Activated CD4-positive, alpha-beta T cell treated with anti-CD3 and anti-CD28 coated beads, Interleukin-2, amount 50 U/mL, for 1 hour (primary cell): Measurements from ENCODE around the gene ERBB4.

ENCODE experiments used
- DNase-seq: peaks from one replicate; pipeline ENCODE4 v3.0.0-alpha.2; 2020

The ERBB4 gene

DNA sequence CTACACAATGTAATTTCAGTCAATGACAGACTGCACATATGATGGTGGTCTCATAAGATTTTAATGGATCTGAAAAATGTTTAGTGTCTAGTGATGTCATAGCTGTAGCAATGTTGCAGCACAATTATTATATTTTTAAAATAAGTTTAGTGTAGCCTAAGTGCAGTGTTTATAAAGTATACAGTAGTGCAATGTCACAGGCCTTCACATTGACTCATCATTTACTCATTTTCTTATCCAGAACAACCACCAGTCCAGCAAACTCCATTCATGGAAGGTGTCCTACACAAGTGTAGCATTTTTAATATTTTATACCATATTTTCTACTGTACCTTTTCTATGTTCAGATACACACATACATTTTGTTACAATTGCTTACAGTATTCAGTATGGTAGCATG, 663.1 kb downstream of the ERBB4 start:
- DNase-seq, result no peak

DNA sequence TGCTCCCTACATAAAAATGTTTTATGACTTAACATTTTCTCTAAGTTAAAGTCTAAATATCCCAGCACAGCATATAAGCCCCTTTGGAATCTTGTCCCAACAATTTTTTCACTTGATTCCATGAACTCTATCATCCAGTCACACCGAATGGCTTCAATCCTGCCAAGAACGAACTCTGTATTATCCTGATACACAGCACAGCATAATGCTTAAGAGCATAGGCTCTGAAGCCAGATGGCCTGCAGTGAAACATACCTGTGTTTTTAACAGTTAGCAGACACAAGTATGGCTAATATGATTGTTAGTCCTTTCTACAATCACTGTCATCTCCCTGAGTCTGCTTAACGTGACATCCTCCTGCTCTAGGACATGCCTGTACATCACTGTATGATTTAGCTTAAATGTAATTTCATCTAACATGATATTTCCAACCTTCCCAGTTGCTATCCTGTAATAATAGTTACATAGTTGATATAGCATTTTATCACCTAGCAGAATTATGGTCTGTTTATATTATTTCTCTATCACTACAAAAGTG, 669.5 kb downstream of the ERBB4 start:
- DNase-seq, result no peak

DNA sequence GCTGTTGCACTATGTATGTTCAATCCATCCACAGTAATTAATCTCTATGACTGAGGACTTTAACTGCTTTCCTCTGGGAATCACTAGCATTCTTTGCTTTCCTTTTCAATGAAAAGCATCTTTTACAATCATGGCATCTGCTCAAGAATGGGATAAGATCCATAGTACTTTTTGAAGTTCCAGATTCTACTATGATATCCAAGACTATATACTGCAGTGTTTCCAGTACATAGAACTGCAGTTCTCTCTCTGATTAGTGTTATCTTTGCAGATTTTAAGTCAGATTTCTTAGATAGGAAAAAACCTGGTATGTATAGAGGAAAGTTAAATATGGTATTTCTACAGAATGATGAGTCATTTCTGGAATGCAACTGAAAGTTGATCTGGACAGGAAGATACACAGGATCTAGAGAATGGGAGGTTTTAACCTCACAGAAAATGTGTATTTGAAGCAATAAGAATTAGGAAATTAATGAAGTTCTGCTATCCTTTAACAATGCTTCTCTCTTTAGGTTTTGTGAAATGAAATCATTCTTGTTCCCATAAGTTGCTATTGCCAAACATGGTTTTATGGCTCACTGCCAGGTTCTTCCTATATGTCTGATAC, 670.7 kb downstream of the ERBB4 start:
- DNase-seq, result no peak

DNA sequence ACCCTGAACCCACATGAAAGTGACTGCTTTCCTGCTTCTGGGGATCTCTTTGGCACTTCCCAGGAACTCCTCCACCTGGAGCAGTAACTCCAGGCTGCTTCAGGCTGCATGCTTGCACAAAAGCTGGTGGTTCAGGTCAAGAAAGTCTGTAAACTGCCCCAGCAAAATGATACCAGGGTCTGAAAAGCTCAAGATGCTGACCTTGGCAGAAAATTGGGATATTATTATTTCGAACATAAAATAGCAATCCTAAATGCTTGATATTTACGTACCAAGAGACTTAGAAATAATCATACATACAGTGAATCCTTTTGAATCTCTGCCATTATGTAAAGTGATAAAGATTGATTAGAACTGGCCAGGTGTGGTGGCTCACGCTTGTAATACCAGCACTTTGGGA, 674.3 kb downstream of the ERBB4 start:
- no peak for DNase-seq

DNA sequence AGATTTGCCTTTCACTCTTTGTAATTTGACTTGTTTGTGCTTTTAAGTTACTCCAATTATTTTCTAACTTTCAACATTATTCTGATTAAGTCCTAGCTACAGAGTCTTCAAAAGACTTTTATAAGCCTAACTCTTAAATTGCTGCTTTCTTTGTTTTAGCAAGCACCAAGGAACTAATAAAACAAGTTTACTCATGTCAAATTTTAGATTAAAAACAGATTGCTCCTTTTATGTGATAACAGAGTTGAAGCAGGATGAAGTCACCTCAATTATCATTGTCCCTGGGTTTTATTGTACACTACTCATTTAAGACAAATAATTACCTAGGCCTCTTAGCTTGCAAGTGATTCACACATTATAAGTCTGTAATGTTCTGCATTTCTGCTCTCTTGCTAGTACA, 678.4 kb downstream of the ERBB4 start:
- DNase-seq, result no peak

DNA sequence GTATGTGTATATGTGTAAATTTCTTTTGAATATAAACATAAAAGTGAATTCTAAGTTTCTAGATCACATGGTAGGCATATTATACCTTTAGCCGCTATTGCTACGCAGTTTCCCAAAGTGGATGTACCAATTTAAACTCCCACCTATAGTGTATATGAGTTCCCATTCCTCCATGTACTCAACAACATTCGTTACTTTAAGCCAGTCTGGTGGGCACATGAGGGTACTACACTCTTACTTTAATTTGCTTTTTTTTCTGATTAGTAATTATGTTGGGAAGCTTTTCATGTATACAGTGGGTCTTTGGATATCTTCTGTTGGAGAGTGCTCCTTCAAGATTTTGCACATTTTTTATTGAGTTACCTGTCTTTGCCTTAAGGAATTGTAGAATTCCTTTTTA, 683.8 kb downstream of the ERBB4 start:
- no peak for DNase-seq

DNA sequence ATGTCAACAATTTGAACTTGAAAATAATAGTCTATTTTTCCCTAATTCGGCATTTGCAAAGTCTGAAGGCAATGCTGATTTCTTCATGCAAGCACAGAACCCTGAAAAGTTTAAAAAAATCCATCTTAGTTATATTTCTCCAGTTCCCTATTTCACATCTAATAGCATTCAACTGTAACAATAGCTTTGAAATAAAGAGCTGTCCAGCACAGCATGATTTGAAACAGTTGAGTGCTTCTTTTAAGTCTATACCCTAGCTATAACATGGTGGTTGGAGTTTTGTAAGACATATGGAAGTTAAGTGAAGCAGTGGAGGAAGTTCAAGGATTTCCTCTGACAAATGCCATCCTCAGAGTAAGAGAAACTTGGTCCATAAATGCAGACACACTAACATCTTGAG, 691.9 kb downstream of the ERBB4 start:
- no peak for DNase-seq

DNA sequence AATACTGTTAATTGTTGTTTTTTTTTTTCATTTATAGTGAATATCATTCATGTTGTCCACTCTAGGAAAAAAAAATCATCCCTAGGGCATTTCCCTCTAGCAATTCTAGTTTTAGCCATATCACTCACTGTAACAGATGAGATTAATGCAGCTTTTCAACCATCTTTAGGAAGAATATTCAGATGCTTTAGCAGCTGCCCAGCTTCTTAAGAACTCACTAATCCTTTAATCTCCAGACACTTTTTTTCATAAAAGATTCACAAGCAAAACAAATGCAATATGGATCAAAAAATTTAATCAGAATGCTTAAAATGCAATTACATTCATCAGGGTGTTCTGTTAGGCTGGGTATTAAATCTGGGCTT, 692.6 kb downstream of the ERBB4 start:
- DNase-seq, result no peak

DNA sequence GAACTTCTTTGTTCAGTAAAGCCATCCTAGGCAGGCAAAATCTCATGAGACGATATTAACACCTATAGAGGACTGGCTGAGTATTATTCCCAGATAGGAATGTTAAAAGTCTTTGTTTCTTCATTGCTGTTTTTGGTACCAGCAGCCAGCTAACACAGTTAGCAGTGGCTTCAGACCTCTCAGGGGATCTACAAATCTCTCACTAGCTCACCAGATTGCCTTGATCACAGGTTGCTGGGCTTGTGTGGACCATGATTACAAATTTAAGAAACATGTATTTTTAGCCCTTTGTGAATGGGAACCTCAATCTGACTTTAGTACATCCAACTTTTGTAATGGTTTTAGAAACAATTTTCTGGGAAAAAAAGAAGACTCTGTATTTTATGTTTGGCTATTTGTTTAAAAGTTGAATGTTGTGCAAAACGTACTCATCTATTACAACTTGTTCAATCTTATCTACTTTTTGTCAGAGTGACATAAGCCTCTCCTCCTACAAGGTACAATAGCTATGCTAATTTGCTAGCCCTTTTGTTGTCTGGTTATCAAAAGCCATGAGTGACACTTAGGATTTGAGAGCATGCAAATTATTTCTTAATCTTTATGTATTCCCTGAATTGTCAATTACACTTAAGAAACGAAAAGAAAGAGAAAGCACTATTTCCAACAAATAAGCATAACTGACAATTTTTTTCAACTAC, 693.1 kb downstream of the ERBB4 start:
- DNase-seq, result no peak

DNA sequence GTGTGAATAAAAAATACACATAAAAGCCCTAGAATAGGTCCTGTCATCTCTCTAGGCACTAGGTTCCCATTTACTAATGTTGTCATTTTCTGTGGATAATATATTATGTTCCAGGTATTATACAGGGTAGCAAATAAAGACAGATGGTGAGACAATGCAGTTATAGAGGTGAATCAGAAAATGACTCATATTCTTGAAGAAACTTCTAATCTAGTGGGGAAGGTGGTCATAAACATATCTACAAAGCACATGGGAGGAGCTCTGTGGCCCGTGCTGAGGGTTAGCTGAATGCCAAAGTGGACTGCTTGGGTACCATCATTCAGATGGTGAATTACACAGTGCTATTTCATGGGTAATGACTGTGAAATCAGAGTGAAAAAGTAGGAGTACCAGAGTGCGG, 700.9 kb downstream of the ERBB4 start:
- DNase-seq, result no peak

DNA sequence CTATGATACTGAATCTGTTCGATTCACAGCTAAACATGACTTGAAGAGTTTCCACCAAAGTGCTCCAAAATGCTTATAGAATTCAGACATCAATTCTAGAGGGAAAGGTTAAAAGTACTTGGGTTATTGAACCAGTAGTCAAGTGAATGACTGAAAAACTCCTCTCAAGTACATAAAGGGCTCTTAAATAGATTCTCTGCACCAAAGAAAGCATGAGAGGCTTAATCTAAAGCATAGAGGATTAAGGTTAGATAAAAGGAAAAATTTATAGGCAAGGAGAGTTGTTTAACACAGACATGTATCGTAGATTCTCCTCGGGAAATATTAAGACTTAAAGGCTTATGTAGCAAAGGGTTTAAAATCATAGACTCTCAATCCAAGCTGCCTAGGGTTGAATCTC, 701.4 kb downstream of the ERBB4 start:
- DNase-seq, result no peak

DNA sequence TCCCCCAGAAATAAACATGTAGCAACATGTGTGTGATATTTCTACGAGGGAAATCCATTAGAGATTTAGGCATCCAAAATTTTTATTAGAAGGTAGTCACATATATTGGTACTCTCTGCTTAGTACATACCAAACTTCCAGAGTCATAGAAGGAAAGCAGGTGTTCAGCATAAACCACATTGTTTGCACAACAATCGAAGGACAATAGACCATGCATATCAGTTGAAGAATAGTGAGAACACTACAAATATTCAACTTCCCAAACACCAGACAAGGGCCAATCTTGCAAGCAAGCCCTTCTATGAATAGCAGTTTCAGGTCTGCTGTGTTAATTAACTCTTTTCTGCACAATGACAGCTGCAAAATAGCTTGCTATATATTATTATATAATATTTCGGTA, 702.2 kb downstream of the ERBB4 start:
- no peak for DNase-seq

DNA sequence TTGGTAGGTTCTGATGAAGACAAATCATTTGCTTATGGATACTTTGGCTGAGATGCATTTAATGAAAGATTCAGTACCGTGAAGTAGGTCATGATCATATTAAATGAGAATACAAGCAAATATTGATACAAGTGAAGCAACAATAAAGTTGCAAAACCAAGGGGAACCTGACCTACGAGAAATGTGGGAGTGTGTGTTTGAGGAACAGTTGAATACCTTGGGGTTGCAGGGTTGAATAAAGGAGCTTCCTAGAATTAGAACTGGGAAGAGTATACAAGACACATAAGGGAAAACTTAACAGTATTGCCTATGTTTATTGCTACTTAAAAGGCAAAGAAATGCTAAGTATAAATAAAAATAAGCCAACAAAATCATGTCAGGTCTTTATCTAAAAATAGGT, 702.9 kb downstream of the ERBB4 start:
- no peak for DNase-seq

DNA sequence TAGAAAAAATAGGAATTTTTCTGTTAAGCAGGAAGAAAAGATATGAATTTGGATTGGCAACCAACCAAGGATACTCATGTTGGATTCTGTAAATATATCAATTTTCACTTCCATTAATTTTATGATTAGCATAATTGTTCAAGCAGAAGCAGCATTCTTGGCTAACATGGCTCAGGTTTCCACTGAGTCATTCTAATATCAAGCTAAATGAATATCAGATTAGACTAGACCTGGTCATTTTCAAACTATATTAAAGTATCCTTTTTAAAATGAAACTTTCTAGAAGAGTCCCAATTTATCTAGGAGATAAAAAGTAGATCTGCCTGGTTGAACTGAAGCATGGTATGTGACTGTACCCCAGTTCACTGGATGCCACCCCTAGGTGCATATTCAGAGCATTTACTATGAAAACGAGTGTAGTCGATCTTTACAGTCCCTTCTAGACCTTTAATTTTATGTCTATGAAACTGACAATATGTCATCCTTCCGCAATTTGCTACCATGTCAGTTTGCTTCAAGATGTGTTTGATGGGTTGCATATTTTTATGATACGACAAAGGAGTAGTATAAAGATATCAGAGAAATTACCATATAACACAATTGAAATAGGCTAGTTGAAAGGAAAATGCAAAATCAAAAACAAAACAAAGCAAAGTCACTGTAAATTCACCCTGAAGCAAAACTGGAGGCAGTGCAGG, 704.9 kb downstream of the ERBB4 start:
- no peak for DNase-seq

DNA sequence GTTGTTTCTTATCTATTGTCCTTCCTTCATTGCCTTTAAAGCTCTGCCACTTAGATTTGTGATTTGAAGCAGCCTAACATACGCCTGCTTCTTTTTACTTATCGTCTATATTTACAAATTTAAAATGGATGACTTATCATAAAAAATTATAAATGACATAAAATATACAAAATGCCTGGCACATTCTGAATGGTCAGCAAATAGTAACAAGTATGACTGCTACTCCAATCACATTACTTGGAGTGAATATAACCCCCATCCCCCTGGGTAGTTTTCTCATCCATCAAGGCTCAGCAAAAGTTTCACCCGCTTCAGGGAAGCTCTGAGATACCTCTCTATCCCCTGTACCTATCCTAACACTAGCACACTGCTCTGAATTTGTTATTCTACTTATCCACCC, 708.9 kb downstream of the ERBB4 start:
- DNase-seq, result no peak

DNA sequence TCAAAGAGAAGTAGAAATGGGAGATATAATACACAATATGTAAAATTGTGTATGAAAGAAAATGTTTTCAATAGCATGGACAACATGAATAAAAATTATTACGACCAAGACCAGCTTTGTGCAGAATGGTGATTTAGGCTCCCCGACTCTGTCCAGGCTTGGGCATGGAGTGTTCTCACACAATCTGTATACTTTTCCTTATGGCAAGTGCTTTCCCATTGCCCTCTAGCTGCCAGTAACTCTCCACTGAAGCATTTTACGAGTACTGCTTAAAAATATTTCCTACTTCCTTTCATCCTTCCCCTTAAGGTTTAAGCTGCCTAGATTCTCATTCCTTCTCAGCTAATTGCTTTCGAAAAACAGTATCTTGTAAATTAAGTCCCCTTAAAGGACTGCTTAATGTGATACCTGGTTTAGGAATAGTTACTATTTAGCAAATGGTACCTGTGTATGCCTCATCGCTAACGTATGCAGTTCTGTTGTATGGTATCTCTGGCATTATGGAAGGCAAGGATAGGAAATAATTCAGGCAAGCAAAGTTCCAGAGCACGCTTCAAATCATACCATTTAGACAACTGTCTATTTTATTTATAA, 714.6 kb downstream of the ERBB4 start:
- no peak for DNase-seq

DNA sequence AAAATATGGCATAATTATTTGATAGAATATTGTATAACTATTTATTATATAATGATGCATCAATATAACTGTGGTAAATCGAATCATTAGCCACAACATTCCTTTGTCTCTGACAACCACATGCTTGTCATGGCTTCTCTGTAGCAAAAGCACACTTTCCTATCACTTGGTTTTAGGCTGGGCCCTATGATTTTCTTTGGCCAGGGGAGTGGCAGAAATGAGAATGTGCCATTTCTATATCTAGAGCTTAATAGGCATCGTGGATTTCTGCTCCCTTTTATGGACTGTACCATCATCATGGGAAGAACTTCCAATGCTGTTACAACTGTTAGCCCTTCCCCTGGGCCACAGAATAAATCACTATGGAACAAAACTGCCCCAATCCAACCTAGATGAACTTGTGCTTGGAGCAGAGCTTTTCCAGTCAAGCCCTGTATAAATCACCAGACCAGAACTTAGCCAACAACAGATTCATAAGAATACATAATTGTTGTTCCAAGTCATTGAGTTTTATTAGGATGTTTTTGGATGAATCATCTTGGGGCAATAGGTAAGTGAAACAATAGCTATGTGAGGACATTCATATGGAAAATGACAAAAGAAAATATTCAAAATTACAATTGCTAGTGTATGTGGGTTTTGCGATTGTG, 715.8 kb downstream of the ERBB4 start:
- no peak for DNase-seq

DNA sequence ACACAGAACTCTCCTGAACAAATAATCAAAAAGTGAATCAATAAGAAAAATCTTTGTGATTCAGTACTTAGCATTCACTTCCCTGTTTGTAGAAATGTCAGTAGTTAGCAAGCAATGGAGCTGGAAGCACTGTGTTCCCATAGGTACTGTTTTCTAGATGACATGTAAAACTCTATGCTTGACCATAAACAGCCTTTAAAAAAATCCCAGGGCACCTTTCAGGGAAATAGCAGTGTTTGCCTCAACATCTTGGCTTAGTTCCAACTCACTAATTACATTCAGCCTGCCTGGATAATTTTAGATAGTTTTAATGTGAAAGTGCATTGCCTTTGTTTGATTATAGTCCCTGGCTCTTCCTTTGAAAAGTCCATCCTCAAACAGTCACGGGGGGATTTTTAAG, 721.8 kb downstream of the ERBB4 start:
- DNase-seq, result no peak

DNA sequence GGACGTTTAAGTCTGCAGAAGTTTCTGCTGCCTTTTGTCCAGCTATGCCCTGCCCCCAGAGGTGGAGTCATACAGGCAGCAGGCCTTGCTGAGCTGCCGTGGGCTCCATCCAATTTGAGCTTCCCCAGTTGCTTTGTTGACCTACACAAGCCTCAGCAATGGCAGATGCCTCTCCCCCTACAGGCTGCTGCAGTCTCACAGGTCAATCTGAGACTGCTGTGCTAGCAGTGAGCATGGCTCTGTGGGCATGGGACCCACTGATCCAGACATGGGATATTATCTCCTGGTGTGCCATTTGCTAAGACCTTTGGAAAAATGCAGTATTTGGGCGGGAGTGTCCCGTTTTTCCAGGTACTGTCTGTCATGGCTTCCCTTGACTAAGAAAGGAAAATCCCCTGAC, 726.0 kb downstream of the ERBB4 start:
- DNase-seq, result no peak

DNA sequence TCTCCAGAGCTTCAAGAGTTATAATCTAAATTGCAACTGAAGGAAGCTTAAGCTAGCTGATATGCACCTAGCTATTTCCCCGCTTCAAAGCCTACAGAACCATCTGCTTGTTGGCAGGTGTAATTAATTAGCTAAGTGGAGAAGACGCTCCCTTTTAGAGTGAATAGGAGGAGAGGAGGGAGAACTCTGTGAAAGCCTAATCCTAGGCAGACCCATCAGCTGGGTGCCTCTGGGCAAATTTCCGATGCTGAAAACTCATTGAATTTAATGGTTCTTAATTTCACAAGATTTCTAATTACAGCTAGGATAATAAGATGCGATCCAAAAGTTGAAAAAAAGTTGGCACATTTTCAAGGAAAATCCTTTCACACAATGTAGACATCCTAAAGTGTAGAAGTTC, 735.9 kb downstream of the ERBB4 start:
- DNase-seq, result no peak

DNA sequence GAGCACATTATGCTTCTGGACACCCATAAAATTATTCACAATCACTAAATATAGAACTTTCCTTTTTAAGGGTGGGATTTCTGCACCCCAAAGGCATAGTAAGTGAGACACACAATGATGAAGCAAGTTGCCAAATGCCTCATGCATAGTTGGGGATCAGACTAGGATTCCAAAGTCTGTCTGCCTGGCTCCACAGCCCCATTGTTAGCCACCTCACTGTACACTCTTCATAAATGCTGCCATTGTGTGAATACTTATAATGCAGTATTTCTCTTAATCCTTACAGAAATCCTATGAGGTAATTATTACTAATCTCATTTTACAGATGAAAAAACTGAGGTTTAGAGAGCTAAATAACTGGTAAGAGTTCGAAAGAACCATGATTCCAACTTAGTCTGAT, 738.6 kb downstream of the ERBB4 start:
- DNase-seq, result no peak

DNA sequence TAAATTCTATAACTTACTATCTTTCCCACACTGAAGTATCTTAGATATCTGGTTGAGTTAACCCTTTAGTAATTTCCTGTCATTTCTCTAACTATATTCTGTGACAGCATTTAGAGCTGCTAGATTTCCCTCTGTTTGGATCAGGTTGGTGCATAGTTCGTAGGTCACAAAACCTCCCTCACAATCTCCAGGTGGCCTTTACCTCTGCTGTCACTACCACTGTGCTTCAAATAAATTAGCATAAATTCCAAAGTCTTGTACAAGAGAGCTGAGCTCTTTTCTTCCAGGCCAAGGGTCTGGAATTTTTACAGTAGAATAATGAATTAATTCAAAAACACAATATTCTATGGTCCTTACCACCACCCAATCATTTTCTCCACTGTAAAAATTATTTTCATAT, 739.7 kb downstream of the ERBB4 start:
- DNase-seq, result no peak

DNA sequence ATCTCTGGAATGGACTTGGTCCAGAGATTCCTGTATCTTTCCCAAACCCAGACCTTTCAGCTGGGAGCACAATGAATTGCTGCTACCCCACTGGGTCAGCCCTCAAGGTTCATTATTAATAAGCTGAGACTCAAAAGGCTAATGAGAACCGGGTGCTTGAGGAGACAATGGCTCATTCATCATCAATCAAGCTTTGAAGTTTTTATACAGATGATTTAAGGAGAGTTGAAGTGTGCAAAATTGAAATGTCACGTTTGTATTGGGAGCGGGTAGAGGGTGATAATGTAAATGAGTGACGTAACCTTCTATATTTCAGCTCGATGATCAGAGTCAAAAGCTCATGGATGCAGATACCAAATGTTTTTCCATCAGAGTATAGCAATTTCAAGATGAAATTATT, 744.9 kb downstream of the ERBB4 start:
- no peak for DNase-seq

DNA sequence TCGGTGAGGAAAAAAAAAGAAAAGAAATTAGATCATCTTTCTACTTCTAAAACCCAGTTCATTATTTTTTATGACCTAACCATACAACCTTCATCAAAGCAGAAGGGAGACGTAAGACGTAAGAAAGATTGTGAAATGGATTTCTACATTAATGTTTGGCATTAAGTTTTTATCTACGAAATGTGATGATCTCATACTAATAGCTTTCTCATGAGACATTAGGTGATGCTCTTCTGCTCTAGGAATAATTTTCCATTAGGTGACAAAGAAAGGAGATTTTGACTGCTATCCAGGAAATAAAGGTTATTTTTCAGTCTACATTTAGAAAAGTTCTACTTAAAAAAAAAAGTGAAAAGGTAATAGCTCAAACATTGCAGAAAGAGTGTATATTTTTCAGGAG, 748.6 kb downstream of the ERBB4 start:
- no peak for DNase-seq
